ENCODE data around the gene MARK2.

The MARK2 gene

DNA sequence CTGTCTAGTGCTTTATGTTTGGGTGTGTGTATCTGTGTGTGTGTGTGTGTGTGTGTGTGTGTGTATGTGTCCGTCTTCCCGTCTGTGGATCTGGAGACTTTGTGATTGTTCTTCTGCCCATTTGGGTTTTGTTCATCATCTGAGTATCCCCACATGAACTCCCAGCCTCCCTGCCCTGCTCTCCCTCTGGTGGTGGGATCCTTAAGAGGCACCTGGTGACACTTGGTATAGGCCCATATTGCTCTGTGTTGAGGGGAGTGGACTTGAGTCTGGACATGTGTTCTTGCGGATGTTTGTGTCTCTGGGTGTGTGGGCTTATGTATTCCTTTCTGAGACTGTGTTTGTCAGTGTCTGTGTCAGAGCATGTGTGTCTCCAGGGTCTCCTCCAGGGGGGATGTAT lies 62.8 kb downstream of the MARK2 start:
- Histone ChIP-seq H3K27ac (no peak overlapping the region), H3K4me3 (no peak overlapping the region)

DNA sequence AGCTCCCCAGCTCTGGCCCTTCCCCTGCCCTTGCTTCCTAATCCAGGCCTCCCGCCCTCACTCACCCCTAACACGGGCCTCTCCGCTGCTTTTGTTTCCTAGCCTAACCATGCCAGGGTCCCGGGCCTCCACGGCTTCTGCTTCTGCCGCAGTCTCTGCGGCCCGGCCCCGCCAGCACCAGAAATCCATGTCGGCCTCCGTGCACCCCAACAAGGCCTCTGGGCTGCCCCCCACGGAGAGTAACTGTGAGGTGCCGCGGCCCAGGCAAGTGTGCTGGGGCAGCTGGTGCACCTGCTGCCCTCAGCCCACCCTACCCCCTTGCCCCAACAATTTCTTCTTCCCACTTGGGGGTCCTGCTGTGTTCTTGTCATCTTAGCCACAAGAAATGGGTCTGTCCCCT lies 65.0 kb downstream of the MARK2 start:
- Histone ChIP-seq H3K27ac (no peak overlapping the region), H3K4me3 (no peak overlapping the region)

DNA sequence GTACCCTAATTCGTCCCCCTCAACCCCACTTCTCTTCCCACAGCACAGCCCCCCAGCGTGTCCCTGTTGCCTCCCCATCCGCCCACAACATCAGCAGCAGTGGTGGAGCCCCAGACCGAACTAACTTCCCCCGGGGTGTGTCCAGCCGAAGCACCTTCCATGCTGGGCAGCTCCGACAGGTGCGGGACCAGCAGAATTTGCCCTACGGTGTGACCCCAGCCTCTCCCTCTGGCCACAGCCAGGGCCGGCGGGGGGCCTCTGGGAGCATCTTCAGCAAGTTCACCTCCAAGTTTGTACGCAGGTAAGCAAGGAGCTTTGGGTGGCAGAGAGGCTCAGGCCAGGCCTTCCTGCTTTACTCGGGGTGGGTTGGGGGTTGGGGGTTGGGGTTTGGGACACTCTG lies 65.8 kb downstream of the MARK2 start:
- H3K4me3 ChIP-seq, result no peak overlapping the region
- H3K27ac ChIP-seq, result no peak overlapping the region

- H3K27ac ChIP-seq, result no peak overlapping the region
- no peak overlapping the region for H3K4me3 ChIP-seq
Observed at GRCh38 chr11:63905179-63905578, 66.3 kb downstream of the MARK2 start.

DNA sequence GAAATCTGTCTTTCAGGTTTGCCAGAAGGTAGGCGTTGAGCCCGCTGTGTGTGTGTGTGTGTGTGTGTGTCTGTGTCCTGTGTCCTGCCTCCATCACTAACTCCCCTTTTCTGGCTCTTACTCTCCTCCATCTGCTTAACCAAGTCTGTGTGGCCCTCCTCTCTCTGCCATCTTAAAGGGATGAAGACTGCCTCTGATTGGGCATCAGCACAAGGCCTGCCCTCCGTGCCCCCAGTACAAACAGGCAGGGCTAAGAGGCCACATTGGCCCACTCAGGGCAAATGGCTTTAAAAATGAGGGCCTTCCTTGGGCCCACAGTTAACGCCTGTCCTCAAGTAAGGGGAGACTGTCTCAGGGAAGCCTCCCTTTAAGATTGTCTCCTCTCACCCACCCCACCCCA lies 67.2 kb downstream of the MARK2 start:
- Histone ChIP-seq H3K4me3 (no peak overlapping the region), H3K27ac (no peak overlapping the region)

DNA sequence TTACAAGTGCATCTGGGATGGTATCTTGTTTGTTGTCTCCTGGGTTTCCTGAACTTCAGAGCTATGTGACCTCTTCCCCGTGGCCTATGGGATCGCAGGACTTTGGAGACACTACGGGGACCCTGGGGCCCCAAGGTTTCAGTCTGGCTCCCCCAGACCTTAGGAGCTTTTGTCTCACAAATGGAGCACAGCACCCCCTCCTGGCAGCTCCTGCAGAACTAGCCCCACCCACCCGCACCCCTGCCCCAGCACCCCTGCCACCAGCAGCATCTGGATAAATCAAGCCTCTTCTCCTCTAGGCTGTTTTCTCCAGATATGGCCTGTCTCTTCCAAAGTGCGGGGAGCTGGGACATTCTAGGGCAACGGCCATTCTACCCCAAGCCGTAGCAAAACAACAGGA lies 67.7 kb downstream of the MARK2 start:
- Histone ChIP-seq H3K27ac (no peak overlapping the region), H3K4me3 (no peak overlapping the region)

GRCh38 chr11:63907063-63907462 lies 68.2 kb downstream of the MARK2 start:
- no peak overlapping the region for H3K4me3 ChIP-seq

DNA sequence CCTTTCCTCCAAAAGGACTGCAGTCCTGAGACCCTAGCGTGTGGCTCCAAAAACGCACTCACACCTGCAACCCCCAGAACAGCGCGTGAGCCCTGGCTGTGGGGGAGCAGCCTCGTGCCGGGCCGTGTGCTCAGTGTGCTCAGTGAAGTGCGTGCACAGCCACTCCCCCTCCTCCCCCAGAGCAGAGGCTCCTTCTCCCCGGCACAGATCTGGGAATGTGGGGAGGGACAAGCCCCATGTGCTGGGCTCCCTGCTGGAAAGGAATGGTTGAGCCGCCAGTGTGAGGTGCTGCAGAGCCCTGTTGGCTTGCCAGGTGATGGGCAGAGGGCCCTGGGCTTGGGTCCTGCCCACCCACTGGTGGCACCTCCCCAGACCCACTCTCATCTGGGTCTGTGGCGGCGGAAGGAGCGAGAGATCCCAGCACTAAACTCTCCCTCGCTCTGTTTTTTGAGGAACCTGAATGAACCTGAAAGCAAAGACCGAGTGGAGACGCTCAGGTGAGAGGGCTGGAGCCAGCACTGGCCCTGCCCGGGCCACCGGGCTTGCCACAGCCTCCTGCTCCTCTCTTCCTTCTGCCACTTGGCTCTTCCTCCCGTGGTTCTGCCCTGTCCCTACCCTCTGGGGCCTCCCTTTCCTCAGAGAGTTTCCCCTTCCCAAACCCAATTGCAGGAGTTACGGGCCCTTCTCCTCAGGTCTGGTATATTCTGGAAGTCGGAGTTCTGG lies 69.1 kb downstream of the MARK2 start:
- Histone ChIP-seq H3K4me3 (no peak overlapping the region), H3K27ac (peak overlapping the region in 1 of 21 experiments; percentile 25)

More at GRCh38 chr11:63907063-63907462, 68.2 kb downstream of the MARK2 start:
- no peak overlapping the region for H3K27ac ChIP-seq

- no peak overlapping the region for H3K4me3 ChIP-seq
- H3K27ac ChIP-seq, result peak overlapping the region in 1 of 21 experiments; percentile 6
Observed at GRCh38 chr11:63908631-63909401, 69.9 kb downstream of the MARK2 start.

GRCh38 chr11:63909591-63910506 lies 70.9 kb downstream of the MARK2 start:
- Histone ChIP-seq H3K27ac (peak overlapping the region in 2 of 21 experiments; percentile 6 to 17), H3K4me3 (no peak overlapping the region)

GRCh38 chr11:63910675-63911074 lies 71.8 kb downstream of the MARK2 start:
- Histone ChIP-seq H3K27ac (no peak overlapping the region), H3K4me3 (no peak overlapping the region)

DNA sequence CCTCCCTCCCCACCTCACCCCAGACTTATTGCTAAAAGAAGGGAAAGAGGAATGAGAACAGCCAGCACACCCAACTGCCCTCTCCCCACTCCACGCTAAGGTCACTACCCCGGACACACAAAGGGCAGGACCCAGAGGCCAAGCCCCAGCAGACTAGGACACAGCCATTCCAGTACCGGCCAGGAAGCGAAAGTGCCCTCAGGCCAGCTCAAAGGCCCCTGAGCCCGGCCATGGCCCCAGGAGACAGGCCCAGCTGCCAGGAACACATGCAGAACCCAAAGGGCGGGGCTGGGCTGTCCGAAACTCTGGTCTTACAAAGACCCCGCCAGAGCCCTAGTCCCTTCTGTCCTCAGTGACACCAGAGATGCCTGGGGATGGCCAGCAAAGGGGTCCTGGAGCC lies 72.5 kb downstream of the MARK2 start:
- H3K27ac ChIP-seq, result no peak overlapping the region
- no peak overlapping the region for H3K4me3 ChIP-seq

- no peak overlapping the region for H3K27ac ChIP-seq
Observed at GRCh38 chr11:63911876-63912275, 73.0 kb downstream of the MARK2 start.

GRCh38 chr11:63912678-63913077 lies 73.8 kb downstream of the MARK2 start:
- Histone ChIP-seq H3K4me3 (no peak overlapping the region), H3K27ac (no peak overlapping the region)

More at GRCh38 chr11:63911876-63912275, 73.0 kb downstream of the MARK2 start:
- no peak overlapping the region for H3K4me3 ChIP-seq

GRCh38 chr11:63913866-63914830 lies 75.2 kb downstream of the MARK2 start:
- no peak overlapping the region for H3K4me3 ChIP-seq
- no peak overlapping the region for H3K27ac ChIP-seq

DNA sequence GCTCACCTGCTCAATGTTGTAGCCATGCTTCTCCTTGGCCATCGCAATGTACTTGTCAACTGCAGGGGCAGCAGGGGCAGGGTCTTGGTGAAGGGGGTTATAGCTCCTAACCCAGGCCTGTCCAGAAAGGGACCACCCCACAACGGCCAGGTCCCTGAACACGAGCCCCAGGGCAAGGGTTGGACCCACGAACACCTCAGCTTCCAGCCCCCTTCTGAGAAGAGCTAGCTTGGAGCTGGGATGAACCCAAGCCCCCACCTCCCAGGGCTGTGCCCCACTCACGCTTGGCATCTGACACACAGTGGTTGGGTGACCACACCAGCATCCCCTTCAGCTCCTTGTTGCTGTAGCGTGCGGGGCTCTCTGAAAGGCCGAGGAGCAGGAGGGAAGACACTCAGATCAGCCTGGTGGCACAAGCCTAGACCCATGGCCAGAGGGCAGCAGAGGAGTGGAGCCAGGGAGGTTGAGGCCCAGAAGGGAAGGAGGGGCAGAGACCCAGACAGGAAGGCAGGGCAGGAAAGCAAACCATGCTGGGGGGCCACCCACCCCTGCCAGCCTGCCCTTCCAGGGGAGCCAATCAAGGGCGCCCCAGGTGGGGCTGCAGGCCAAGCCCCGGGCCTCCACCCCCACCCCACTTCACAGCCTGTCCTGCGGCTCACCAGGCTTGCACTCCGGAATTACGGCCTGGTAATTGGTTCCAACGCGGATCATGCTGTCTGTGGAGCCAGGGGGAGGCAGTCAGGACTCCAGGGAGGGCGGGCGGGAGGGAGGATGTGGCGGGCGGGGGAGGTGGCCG lies 76.2 kb downstream of the MARK2 start:
- no peak overlapping the region for H3K27ac ChIP-seq
- H3K4me3 ChIP-seq, result no peak overlapping the region

DNA sequence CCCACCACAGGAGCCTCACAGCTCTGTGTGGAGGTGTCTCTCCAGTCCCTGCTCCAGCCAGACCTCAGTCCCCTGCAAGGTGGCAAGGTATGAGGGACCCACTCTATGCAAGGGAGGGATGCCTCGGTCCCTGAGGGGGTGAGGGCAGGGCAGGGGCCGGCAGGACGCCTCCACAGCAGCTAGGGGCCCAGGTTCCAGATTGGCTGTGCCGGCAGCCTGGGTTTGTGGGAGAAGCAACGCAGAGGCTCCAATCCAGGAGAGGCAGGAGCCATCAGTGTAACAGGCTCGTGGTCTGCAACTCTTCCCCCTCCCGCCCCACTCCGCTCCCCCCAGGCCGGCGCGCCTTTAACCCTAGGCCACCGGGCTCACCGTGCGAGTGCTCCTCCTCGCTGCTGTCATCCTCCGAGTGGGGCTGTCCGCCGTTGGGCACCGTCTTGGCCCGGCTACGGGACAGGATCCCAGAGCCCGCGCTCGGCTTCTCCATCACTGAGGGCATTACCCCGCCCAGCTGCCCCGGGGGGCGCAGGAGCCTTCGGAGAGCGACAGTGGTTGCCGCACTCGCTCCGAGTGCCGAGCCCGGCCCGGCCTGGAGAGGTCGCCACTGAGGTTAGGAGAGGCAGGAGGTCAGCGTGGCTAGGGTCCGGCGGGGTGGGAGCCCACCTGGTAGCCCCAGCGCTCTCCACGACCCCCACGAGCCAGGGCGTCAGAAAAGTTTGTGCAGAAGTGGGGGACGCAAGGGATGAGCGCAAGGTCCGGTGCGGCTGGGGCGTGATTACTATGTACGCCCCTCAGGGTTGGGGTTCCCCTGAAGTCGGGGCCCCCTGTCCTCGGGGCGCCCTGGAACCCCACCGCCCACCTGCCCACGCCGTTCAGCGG lies 77.3 kb downstream of the MARK2 start:
- peak overlapping the region; percentile 28 to 50 (median 41) for H3K4me3 ChIP-seq
- peak overlapping the region in 2 of 21 experiments; percentile 3 to 20 for H3K27ac ChIP-seq
